Esophagus (tissue), 2 donors: ENCODE measurements around the gene FIGNL2. TPM values are rescaled to one million over a fixed set of nuclear protein-coding genes. Genes with fewer than 3 reads are reported as not detected.

Experiments used
- H3K27ac ChIP-seq, 2 donors: one replicate each; pipeline ENCODE4 v1.5.1; 2013; ENCODE audit warnings: low read depth in 2 of 2, mild to moderate bottlenecking in 2 of 2, inconsistent platforms in 1 of 2, low read length in 1 of 2, moderate library complexity in 1 of 2
- H3K27me3 ChIP-seq, 2 donors: one replicate each; pipeline ENCODE4 v1.6.1; 2013; ENCODE audit warnings: low read length in 2 of 2, control low read depth in 1 of 2, mild to moderate bottlenecking in 1 of 2; ENCODE audit not compliant: insufficient read depth in 2 of 2, control insufficient read depth in 1 of 2
- H3K36me3 ChIP-seq, 2 donors: one replicate each; pipeline ENCODE4 v1.6.1; 2013; ENCODE audit warnings: low read length in 1 of 2; ENCODE audit not compliant: control insufficient read depth in 2 of 2, insufficient read depth in 2 of 2
- H3K4me1 ChIP-seq, 2 donors: one replicate each; pipeline ENCODE4 v1.6.1; 2013; ENCODE audit warnings: low read length in 1 of 2; ENCODE audit not compliant: control insufficient read depth in 2 of 2, insufficient read depth in 2 of 2
- H3K4me3 ChIP-seq, 2 donors: one replicate each; pipeline ENCODE4 v1.5.1; 2013; ENCODE audit warnings: low read length in 2 of 2, mild to moderate bottlenecking in 2 of 2, low read depth in 1 of 2, moderate library complexity in 1 of 2
- H3K9me3 ChIP-seq, 2 donors: one replicate each; pipeline ENCODE4 v1.6.1; 2013; ENCODE audit warnings: mild to moderate bottlenecking in 2 of 2, low read depth in 1 of 2, low read length in 1 of 2, moderate library complexity in 1 of 2; ENCODE audit not compliant: control insufficient read depth in 2 of 2, insufficient read depth in 1 of 2
- WGBS, 2 donors: extraction: QIAGEN DNeasy Blood & Tissue Kit; methylation state at CpG; one replicate each; pipeline ENCODE4 v1.1.7; 2013; 5-methylcytosine and 5-hydroxymethylcytosine counted together
- polyA plus RNA-seq, 2 donors: library from polyadenylated mRNA; stranded (reverse); fragments of 200-250 nt; gene quantifications; one replicate each; pipeline ENCODE4 v1.2.3, GENCODE V29; 2013
- donor health status: healthy with polysubstance abuse.
- donor health status: Bipolar disorder and iron deficiency.

FIGNL2 gene, protein sequence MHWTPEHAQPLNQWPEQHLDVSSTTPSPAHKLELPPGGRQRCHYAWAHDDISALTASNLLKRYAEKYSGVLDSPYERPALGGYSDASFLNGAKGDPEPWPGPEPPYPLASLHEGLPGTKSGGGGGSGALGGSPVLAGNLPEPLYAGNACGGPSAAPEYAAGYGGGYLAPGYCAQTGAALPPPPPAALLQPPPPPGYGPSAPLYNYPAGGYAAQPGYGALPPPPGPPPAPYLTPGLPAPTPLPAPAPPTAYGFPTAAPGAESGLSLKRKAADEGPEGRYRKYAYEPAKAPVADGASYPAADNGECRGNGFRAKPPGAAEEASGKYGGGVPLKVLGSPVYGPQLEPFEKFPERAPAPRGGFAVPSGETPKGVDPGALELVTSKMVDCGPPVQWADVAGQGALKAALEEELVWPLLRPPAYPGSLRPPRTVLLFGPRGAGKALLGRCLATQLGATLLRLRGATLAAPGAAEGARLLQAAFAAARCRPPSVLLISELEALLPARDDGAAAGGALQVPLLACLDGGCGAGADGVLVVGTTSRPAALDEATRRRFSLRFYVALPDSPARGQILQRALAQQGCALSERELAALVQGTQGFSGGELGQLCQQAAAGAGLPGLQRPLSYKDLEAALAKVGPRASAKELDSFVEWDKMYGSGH
- under 1 TPM; 0.06 to 0.08 TPM for polyA plus RNA-seq

DNA sequence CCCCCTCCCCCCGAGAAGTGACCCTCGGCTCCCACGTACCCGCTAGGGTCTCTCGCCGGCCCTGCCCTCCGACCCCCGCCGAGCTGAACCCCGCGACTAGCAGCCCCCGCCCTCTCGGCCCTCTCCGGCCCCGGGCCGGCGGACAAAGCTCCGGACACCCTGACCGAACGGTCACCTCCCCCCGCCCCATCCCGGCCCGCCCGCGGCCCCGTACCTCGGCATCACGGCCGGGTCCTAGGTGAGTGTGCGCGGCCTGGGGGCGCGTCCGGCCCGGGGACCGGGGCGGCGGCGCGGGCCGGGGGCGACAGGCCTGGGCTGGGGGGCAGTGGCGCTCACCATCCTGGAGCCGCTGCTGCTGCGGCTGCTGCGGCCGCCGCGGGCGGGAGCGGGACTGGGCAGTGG lies at the start of gene FIGNL2:
Gene FIGNL2 (minus strand): TSS at position 393 of the 402 bp plus-strand sequence. CDS start 26,305 bp downstream, outside the sequence.
- peaks cover 0 to 14% of the 10 kb centered on the region in 2 donors for H3K27me3 ChIP-seq
- peaks cover 4 to 7% of the 10 kb centered on the region in 2 donors for H3K4me1 ChIP-seq
- H3K9me3 ChIP-seq, result no peaks in the 10 kb centered on the region
- peak within 1 kb of the TSS; percentile 24 to 44 for H3K4me3 ChIP-seq
- peak within 1 kb of the TSS in 1 of 2 donors; percentile 10 for H3K27ac ChIP-seq
- H3K36me3 ChIP-seq, result no peaks in the 10 kb centered on the region
- WGBS, 2 donors, result 5% methylated on average over 38 to 51 of the region's 51 CpGs

DNA sequence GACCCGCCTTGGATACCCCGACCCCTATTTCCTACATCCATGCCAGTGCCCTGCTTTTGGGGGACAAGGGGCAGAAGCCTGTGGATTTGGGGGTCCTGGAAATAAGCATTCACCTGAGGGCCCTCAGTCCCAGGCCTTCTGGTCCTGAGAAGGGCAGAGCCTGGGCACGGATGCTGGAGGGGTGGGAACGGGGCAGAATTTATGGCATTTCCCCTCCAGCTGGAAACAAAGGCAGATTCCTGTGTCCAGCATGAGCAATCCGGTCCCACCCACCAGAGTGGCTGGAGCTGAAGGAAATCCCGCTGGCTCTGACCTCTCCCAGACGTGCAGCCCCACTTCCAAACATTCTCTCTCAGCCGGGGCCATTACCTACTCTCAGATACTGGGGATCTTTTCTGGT lies 48.7 kb upstream of the FIGNL2 start:
- no peaks in the 10 kb centered on the region for H3K4me1 ChIP-seq
- no peak overlapping the region for H3K4me3 ChIP-seq
- peak overlapping the region in 1 of 2 donors; percentile 47 for H3K27ac ChIP-seq
- WGBS, 2 donors, result 71 to 74% methylated on average over 8 of the region's 8 CpGs
- no peaks in the 10 kb centered on the region for H3K27me3 ChIP-seq
- no peaks in the 10 kb centered on the region for H3K36me3 ChIP-seq
- peaks cover 0 to 3% of the 10 kb centered on the region in 2 donors for H3K9me3 ChIP-seq

DNA sequence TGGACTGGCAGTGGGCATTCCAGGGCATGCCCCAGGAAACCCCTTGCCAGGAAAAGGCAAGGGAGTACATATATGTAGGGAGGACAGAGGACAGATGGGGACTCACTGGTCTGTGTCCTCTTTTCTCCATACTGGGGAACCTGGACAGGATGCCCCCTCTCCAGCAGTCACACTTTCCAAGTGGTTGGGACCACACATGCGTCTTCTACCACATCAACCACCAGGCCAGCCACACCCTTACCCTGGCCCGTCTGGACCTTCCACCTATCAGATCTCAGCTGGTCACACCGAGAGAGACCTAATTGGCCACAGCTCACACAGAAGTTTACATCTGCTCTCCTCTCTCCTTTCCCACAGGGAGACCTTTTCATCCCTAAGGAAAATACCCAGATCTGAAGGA lies 47.7 kb upstream of the FIGNL2 start:
- no peaks in the 10 kb centered on the region for H3K4me1 ChIP-seq
- no peak overlapping the region for H3K4me3 ChIP-seq
- no peaks in the 10 kb centered on the region for H3K36me3 ChIP-seq
- no peaks in the 10 kb centered on the region for H3K27me3 ChIP-seq
- peaks cover 0 to 3% of the 10 kb centered on the region in 2 donors for H3K9me3 ChIP-seq
- 61 to 87% methylated on average over 3 of the region's 3 CpGs for WGBS, 2 donors
- no peak overlapping the region for H3K27ac ChIP-seq

DNA sequence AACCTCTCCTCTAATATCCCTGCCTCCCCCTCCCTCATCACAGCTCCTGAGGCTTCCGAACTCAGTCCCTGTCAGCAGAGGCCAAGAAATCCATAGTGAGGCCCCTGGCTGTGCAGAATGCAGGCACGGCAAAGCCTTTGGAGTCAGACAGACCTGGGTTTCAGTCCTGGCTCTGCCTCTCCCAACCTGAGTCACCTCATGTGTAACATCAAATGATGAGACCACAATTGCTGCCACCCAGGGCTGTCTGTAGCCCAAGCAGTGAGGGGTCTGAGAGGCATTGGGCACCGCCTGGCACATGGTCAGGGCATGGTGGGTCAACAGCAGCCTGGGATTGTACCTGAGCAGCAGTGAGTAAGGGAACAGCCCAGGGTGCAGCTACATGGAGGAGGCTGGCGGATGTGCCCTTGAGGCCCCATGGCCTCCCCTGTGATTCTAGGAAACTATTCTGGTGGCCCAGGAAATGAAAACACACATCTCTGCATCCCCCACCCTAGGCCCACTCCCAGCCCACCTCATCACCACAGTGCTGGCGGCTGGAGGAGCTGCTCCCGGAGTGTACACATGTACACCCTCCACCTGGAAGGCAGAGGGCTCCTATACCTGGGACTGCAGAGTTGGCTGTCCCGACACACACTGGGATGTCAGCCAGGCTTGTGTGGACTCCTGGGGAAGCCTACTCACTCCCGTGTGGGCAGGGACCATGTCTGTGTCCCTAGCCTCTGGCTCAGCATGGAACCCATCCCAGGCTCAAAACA lies 47.0 kb upstream of the FIGNL2 start:
- Histone ChIP-seq H3K4me1 (no peaks in the 10 kb centered on the region), H3K27me3 (no peaks in the 10 kb centered on the region), H3K9me3 (no peaks in the 10 kb centered on the region), H3K4me3 (no peak overlapping the region), H3K27ac (no peak overlapping the region), H3K36me3 (no peaks in the 10 kb centered on the region)
- WGBS, 2 donors, result 78 to 83% methylated on average over 8 of the region's 8 CpGs

DNA sequence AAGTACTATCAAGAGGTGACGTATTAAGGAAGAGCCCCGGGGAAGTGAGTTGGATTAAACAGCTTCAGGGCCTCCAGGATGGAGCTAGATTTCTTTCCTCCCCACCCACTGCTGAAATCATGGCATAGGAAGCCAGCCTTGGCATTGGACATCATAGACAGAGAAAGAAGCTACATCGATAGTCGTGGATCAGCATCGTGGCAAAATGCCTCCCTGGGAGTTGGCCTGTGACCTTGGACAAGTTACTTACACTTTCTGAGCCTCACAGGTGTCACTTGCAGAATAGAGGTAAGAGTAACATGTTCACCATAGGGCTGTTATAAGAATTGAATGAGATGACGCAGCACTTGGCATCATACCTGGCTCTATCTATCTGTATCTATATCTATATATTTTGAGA lies 45.3 kb upstream of the FIGNL2 start:
- no peaks in the 10 kb centered on the region for H3K9me3 ChIP-seq
- H3K27ac ChIP-seq, result no peak overlapping the region
- 66 to 76% methylated on average over 6 of the region's 6 CpGs for WGBS, 2 donors
- no peaks in the 10 kb centered on the region for H3K36me3 ChIP-seq
- H3K4me3 ChIP-seq, result no peak overlapping the region
- H3K27me3 ChIP-seq, result no peaks in the 10 kb centered on the region
- H3K4me1 ChIP-seq, result no peaks in the 10 kb centered on the region

DNA sequence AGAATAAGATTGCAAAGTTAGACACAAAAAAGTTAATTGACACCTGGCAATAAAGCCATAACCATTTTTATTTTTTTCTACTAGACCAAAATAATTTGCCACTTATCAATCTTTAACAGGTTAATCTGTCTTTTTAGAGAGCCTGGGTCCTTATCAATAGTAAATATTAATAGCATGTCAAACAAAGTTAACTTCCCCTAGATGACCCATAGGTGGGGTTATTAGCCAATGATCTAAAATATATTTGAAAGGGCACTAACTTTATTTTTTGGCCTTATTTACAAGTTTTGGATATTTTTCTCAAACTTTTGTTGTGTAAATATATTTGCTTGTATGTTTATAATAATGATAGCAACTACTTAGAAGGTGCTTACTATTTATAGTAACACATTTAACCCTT lies 43.3 kb upstream of the FIGNL2 start:
- Histone ChIP-seq H3K9me3 (no peaks in the 10 kb centered on the region), H3K27ac (no peak overlapping the region), H3K4me1 (no peaks in the 10 kb centered on the region), H3K27me3 (no peaks in the 10 kb centered on the region), H3K36me3 (no peaks in the 10 kb centered on the region), H3K4me3 (no peak overlapping the region)

DNA sequence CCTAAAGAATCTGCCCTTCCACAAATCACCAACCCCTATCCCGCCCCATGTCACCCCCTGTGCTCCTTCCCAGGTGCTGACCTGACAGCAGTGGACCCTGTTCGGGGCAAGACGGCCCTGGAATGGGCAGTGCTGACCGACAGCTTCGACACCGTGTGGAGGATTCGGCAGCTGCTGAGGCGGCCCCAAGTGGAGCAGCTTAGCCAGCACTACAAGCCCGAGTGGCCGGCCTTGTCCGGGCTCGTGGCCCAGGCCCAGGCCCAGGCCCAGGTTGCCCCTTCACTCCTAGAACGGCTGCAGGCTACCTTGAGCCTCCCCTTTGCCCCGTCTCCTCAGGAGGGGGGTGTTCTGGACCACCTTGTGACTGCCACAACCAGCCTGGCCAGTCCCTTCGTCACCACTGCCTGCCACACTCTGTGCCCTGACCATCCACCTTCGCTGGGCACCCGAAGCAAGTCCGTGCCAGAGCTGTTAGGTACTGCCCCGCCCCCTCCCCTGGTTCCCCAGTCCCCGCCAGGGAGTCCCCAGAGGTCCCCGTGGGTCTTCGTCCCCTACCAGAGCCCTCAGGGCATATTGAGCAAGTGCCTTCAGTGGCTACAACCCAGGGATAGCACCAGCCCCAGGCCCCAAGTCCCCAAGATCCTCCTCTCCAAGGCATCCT lies 42.1 kb upstream of the FIGNL2 start:
- H3K4me3 ChIP-seq, result no peak overlapping the region
- H3K27me3 ChIP-seq, result no peaks in the 10 kb centered on the region
- no peaks in the 10 kb centered on the region for H3K4me1 ChIP-seq
- H3K36me3 ChIP-seq, result no peaks in the 10 kb centered on the region
- 84 to 87% methylated on average over 22 of the region's 22 CpGs for WGBS, 2 donors
- H3K27ac ChIP-seq, result no peak overlapping the region
- H3K9me3 ChIP-seq, result no peaks in the 10 kb centered on the region

DNA sequence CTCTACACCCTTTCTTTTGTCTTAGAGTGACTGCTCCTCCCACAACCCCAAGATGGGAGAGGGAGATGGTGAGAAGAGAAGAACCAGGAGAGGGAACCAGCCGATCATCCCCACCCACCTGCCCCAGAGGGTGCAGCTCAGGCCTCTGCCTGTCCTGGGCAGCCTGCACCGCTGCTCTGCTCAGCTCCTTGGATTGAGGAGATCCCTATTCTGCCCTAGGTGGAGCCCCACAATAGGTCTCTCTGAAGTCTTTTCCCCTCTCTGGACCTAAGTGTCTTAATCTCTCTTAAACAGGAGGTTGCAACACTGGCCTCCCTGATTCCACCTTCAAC lies 41.6 kb upstream of the FIGNL2 start:
- no peak overlapping the region for H3K4me3 ChIP-seq

More for the DNA sequence above, 41.6 kb upstream of the FIGNL2 start:
- H3K27me3 ChIP-seq, result no peaks in the 10 kb centered on the region
- H3K9me3 ChIP-seq, result no peaks in the 10 kb centered on the region
- no peaks in the 10 kb centered on the region for H3K4me1 ChIP-seq
- no peak overlapping the region for H3K27ac ChIP-seq
- H3K36me3 ChIP-seq, result no peaks in the 10 kb centered on the region
- 75 to 83% methylated on average over 2 of the region's 2 CpGs for WGBS, 2 donors
